ENCODE measurements around the gene BMX.

The BMX gene

DNA sequence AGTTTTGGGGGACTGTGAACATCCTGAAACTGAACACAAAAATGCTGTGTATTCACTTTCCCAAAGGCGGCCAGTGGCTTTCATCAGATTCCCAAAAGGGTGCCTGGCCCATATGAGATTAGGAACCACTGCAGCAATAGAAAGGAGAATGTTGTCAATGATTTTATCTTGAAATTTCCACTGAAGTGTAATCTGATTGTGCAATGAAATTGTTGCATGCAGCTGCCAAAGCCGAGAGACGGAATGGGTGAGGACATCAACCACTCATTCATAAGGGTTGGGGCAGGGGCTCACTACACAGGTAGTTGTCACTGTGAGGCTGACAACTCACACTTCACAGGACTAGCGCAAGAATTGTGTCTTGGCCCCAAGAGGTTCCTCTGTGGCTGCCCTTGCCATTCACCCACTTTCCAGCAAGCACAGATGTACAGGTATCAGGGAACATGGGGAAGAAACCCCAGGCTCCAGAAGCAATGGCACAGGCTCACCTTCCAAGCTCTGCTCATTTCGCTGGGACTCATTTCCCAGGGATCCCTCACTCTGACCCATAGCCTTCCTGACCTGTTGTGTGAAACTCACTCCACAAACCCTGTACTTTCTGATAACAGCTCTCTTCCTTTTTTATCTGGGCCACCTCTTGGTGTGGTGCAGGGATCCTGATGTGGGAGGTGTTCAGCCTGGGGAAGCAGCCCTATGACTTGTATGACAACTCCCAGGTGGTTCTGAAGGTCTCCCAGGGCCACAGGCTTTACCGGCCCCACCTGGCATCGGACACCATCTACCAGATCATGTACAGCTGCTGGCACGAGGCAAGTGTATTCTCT is 48.8 kb downstream of the BMX start:
- TF ChIP-seq, protein P1, sequence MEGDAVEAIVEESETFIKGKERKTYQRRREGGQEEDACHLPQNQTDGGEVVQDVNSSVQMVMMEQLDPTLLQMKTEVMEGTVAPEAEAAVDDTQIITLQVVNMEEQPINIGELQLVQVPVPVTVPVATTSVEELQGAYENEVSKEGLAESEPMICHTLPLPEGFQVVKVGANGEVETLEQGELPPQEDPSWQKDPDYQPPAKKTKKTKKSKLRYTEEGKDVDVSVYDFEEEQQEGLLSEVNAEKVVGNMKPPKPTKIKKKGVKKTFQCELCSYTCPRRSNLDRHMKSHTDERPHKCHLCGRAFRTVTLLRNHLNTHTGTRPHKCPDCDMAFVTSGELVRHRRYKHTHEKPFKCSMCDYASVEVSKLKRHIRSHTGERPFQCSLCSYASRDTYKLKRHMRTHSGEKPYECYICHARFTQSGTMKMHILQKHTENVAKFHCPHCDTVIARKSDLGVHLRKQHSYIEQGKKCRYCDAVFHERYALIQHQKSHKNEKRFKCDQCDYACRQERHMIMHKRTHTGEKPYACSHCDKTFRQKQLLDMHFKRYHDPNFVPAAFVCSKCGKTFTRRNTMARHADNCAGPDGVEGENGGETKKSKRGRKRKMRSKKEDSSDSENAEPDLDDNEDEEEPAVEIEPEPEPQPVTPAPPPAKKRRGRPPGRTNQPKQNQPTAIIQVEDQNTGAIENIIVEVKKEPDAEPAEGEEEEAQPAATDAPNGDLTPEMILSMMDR (IDR thresholded peaks at IDR 0.05; ENCODE audit: borderline replicate concordance, control extremely low read depth, extremely low read depth, insufficient read depth, missing control alignments) = no peak
- in situ Hi-C loops (cut with MboI; ENCODE audit: low sequenced_read_pairs, unreplicated experiment) = no loop called here
- DNase-seq (ENCODE audit: low spot score) = no peak

DNA sequence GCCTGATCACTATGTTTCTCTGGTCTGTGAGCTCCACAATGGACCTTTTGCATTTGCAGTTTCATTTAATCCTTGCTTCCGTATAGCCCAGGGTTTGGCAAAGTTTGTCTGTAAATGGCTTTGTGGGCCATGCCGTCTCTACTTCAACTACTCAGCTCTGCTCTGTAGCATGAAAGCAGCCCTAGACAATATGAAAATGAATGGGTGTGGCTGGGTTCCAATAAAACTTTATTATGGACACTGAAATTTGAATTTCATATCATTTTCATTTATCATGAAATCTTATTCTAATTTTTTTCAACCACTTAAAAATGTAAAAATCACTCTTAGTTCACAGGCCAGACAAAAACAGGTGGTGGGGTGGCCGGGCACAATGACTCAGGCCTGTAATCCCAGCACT is 58.6 kb downstream of the BMX start:
- in situ Hi-C loops (cut with MboI; ENCODE audit: low sequenced_read_pairs, unreplicated experiment) = no loop called here
- no peak for DNase-seq (ENCODE audit: low spot score)
- TF ChIP-seq, protein P1 (IDR thresholded peaks at IDR 0.05; ENCODE audit: borderline replicate concordance, control extremely low read depth, extremely low read depth, insufficient read depth, missing control alignments) = no peak

DNA sequence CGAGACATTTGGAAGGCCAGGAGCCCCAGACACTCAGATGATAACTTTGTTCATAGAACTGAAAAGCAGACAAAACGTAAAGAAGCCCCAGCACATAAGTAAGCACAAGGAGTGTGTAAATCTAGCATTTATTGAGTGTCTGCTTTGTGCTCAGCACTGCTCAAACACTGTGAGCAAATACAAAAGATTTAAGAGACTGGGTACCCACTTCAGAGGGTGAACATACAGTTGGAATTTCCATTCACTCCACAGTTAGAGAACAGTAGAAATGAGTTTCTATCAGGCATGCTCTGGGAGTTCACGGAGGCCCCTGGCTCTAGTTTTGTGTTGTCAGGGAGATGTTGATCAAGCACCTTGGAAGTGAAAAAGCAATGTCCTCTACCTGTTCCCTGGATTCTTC is 60.3 kb downstream of the BMX start:
- DNase-seq (ENCODE audit: low spot score) = no peak
- TF ChIP-seq, protein P1 (IDR thresholded peaks at IDR 0.05; ENCODE audit: borderline replicate concordance, control extremely low read depth, extremely low read depth, insufficient read depth, missing control alignments) = no peak
- in situ Hi-C loops (cut with MboI; ENCODE audit: low sequenced_read_pairs, unreplicated experiment) = no loop called here

DNA sequence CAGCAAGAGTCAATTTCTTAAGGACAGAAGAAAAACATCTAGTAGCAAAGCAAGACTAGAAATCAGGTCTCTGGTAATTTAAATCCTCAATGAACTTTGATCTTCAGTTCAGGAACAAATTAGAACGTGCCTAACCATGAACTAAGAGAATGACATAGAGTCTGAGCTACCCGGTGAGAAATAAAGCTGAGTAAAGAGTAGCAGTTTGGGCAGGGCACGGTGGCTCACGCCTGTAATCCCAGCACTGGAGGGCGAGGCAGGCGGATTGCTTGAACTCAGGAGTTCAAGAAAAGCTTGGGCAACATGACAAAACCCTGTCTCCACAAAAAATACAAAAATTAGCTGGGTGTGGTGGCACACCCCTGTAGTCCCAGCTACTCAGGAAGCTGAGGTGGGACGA is 62.4 kb downstream of the BMX start:
- in situ Hi-C loops (cut with MboI; ENCODE audit: low sequenced_read_pairs, unreplicated experiment) = no loop called here
- TF ChIP-seq, protein P1 (IDR thresholded peaks at IDR 0.05; ENCODE audit: borderline replicate concordance, control extremely low read depth, extremely low read depth, insufficient read depth, missing control alignments) = no peak
- no peak for DNase-seq (ENCODE audit: low spot score)

DNA sequence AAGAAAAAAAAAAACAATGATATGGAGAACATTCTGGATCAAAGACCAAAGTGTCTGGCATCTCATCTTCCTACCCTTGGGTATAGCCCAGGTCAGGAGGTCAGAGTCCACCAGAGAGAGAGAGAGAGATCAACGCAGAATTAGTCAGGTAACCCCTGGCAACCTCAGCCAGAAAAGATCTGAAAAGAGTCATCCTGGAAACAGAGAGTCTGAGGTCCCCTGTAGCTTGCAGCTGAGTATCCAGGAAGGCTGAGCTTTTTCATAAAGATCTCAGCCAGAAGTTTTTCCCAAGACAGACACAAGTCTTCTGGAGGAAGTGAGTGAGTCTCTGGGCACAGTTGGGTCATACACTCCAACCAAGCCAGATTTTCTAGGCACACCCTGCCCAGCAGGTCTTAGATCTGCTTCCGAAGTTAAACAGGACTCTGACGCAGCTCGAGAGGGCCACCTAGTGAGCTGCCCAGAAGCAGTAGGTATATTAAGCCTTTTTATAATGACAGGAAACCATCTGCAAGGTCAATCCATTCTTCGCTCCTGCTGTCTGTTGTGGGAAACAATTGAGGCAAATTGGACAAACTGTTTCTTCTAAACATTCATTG is 64.5 kb downstream of the BMX start:
- in situ Hi-C loops (cut with MboI; ENCODE audit: low sequenced_read_pairs, unreplicated experiment) = no loop called here
- peak; percentile 18 for DNase-seq (ENCODE audit: low spot score)
- TF ChIP-seq, protein P1 (IDR thresholded peaks at IDR 0.05; ENCODE audit: borderline replicate concordance, control extremely low read depth, extremely low read depth, insufficient read depth, missing control alignments) = peak; percentile 56

DNA sequence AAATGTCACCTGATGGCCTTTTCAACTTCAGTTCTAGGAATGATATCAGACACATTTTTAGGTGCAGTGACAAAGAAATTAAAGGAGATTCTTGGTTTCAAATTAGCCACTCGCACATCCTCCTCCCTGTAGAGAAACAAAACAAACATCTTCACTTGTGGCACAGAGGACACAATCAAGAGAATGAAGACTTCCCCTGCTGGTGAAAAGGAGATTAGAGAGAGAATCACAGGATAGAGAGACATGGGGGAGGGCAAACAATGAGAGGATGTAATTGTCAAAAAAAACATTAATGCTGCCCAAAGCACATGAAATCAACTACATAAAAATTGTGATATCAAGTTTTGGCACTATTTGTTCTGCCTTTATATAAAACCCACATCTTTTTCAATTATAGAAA is 65.6 kb downstream of the BMX start:
- DNase-seq (ENCODE audit: low spot score) = no peak
- in situ Hi-C loops (cut with MboI; ENCODE audit: low sequenced_read_pairs, unreplicated experiment) = no loop called here
- TF ChIP-seq, protein P1 (IDR thresholded peaks at IDR 0.05; ENCODE audit: borderline replicate concordance, control extremely low read depth, extremely low read depth, insufficient read depth, missing control alignments) = no peak
